ENCODE data around the gene PGAP1. TPM values are rescaled to one million over a fixed set of nuclear protein-coding genes. Genes with fewer than 3 reads are reported as not detected.

The PGAP1 gene
- total and polyA plus RNA-seq, 2 donors from 2014 or later = 1.9 to 10.1 TPM

GRCh38 chr2:196823750-196824522, 102.6 kb downstream of the PGAP1 start:
- DNase-seq (no peak), FAIRE-seq (no peak)
- Histone ChIP-seq H3K4me1 (ENCODE audit: control insufficient read depth in 2 of 3, insufficient read depth in 2 of 3, low read depth in 1 of 3, low read length in 3 of 3) (no peaks in the 10 kb centered on the region), H3K27me3 (ENCODE audit: control insufficient read depth, insufficient read depth, low read length) (no peaks in the 10 kb centered on the region), H3K9me3 (ENCODE audit: control insufficient read depth in 2 of 3, insufficient read depth in 1 of 3, low read length in 3 of 3) (peaks cover 0 to 3% (median 0%) of the 10 kb centered on the region in 3 donors), H3K36me3 (ENCODE audit: control insufficient read depth in 2 of 3, insufficient read depth in 3 of 3, low read length in 3 of 3) (no peaks in the 10 kb centered on the region), H3K27ac (ENCODE audit: low read depth in 2 of 2, low read length in 2 of 2) (no peak overlapping the region), H3K4me3 (ENCODE audit: low read length in 3 of 3) (no peak overlapping the region), H3K9ac (ENCODE audit: low read length in 3 of 3) (no peak overlapping the region)
- intact Hi-C loops (cut with DNase I) = no loop called here
- TF ChIP-seq, protein P1, sequence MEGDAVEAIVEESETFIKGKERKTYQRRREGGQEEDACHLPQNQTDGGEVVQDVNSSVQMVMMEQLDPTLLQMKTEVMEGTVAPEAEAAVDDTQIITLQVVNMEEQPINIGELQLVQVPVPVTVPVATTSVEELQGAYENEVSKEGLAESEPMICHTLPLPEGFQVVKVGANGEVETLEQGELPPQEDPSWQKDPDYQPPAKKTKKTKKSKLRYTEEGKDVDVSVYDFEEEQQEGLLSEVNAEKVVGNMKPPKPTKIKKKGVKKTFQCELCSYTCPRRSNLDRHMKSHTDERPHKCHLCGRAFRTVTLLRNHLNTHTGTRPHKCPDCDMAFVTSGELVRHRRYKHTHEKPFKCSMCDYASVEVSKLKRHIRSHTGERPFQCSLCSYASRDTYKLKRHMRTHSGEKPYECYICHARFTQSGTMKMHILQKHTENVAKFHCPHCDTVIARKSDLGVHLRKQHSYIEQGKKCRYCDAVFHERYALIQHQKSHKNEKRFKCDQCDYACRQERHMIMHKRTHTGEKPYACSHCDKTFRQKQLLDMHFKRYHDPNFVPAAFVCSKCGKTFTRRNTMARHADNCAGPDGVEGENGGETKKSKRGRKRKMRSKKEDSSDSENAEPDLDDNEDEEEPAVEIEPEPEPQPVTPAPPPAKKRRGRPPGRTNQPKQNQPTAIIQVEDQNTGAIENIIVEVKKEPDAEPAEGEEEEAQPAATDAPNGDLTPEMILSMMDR (IDR thresholded peaks at IDR 0.05; ENCODE audit: borderline replicate concordance, extremely low read depth, insufficient read depth) = no peak

DNA sequence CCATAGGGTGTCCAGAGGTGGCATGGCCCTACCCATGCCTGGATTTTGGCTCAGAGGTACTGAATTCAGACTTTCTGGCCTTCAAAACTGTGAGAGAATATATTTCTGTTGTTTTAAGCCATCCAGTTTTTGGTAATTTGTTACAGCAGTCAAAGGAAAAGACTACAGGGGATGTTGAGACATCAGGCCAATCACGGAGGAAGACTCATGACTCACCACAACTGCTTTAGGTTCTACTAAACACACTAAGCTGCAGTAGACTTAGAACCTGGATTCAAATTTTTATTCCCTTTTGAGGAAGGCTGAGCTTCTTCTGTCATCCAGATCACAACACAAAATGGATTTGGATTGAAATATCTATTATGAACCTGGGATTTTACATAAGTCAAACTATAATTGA, 105.3 kb downstream of the PGAP1 start:
- TF ChIP-seq, protein P1 (IDR thresholded peaks at IDR 0.05; ENCODE audit: borderline replicate concordance, extremely low read depth, insufficient read depth) = no peak

GRCh38 chr2:196809260-196809659, 117.2 kb downstream of the PGAP1 start, which contains the start of gene C2orf66:
Gene C2orf66 (minus strand): TSS chr2:196809355. CDS start chr2:196809336, 19 bp downstream.
- TF ChIP-seq, protein P1 (IDR thresholded peaks at IDR 0.05; ENCODE audit: borderline replicate concordance, extremely low read depth, insufficient read depth) = no peak
- Histone ChIP-seq H3K27me3 (ENCODE audit: control insufficient read depth, insufficient read depth, low read length) (no peaks in the 10 kb centered on the region), H3K36me3 (ENCODE audit: control insufficient read depth in 2 of 3, insufficient read depth in 3 of 3, low read length in 3 of 3) (no peaks in the 10 kb centered on the region), H3K9ac (ENCODE audit: low read length in 3 of 3) (no peak within 1 kb of the TSS), H3K4me3 (ENCODE audit: low read length in 3 of 3) (no peak within 1 kb of the TSS), H3K4me1 (ENCODE audit: control insufficient read depth in 2 of 3, insufficient read depth in 2 of 3, low read depth in 1 of 3, low read length in 3 of 3) (no peaks in the 10 kb centered on the region), H3K9me3 (ENCODE audit: control insufficient read depth in 2 of 3, insufficient read depth in 1 of 3, low read length in 3 of 3) (no peaks in the 10 kb centered on the region), H3K27ac (ENCODE audit: low read depth in 2 of 2, low read length in 2 of 2) (no peak within 1 kb of the TSS)
- FAIRE-seq (no peak), DNase-seq (no peak)
- intact Hi-C loops (cut with DNase I) = no loop called here

More for the DNA sequence above, 105.3 kb downstream of the PGAP1 start:
- intact Hi-C loops (cut with DNase I) = no loop called here
- Histone ChIP-seq H3K9me3 (ENCODE audit: control insufficient read depth in 2 of 3, insufficient read depth in 1 of 3, low read length in 3 of 3) (peaks cover 0 to 3% (median 0%) of the 10 kb centered on the region in 3 donors), H3K4me3 (ENCODE audit: low read length in 3 of 3) (no peak overlapping the region), H3K27me3 (ENCODE audit: control insufficient read depth, insufficient read depth, low read length) (no peaks in the 10 kb centered on the region), H3K9ac (ENCODE audit: low read length in 3 of 3) (no peak overlapping the region), H3K27ac (ENCODE audit: low read depth in 2 of 2, low read length in 2 of 2) (no peak overlapping the region), H3K4me1 (ENCODE audit: control insufficient read depth in 2 of 3, insufficient read depth in 2 of 3, low read depth in 1 of 3, low read length in 3 of 3) (no peaks in the 10 kb centered on the region), H3K36me3 (ENCODE audit: control insufficient read depth in 2 of 3, insufficient read depth in 3 of 3, low read length in 3 of 3) (no peaks in the 10 kb centered on the region)
- FAIRE-seq = no peak
- no peak for DNase-seq

All from kidney (tissue), 14 donors.